SHP77 (cell line): ENCODE data around the gene DBN1.

Source experiments
- DNase-seq, 2 experiments: peaks; one replicate each; lab custom pipeline; 2025; lab: John Stamatoyannopoulos, UW

The DBN1 gene

GRCh38 chr5:177455661-177456590 lies 17.5 kb downstream of the DBN1 start:
- peak; percentile 79 to 90 for DNase-seq

- peak; percentile 75 to 90 for DNase-seq
Observed at GRCh38 chr5:177455036-177455660, 18.3 kb downstream of the DBN1 start.

- peak; percentile 77 to 82 for DNase-seq
Observed at GRCh38 chr5:177454397-177455035, 18.9 kb downstream of the DBN1 start.

GRCh38 chr5:177453852-177454396 lies 19.5 kb downstream of the DBN1 start:
- DNase-seq, result peak in 1 of 2 experiments; percentile 32

- DNase-seq, result no peak
Observed at GRCh38 chr5:177452688-177453638, 20.5 kb downstream of the DBN1 start.

GRCh38 chr5:177450667-177451424 lies 22.6 kb downstream of the DBN1 start:
- DNase-seq, result no peak

GRCh38 chr5:177449140-177450061 lies 24.0 kb downstream of the DBN1 start:
- no peak for DNase-seq

GRCh38 chr5:177448244-177448950 lies 25.0 kb downstream of the DBN1 start:
- DNase-seq, result no peak

- DNase-seq, result no peak
Observed at GRCh38 chr5:177447611-177448243, 25.7 kb downstream of the DBN1 start.

- peak in 1 of 2 experiments; percentile 60 for DNase-seq
Observed at GRCh38 chr5:177447066-177447610, 26.3 kb downstream of the DBN1 start.

GRCh38 chr5:177446200-177447065 lies 27.0 kb downstream of the DBN1 start, which contains the start of gene PRR7:
TSS of gene PRR7 (plus strand) at chr5:177446814. CDS start at chr5:177455068, 8,254 bp downstream.
- peak; percentile 55 to 66 for DNase-seq

- DNase-seq, result no peak
Observed at GRCh38 chr5:177445917-177446199, 27.6 kb downstream of the DBN1 start.

GRCh38 chr5:177445052-177445916 lies 28.1 kb downstream of the DBN1 start:
- no peak for DNase-seq

GRCh38 chr5:177444106-177445051 lies 29.1 kb downstream of the DBN1 start:
- no peak for DNase-seq
